ENCODE data around the gene GPR139. TPM values are rescaled to one million over a fixed set of nuclear protein-coding genes. Genes with fewer than 3 reads are reported as not detected.

The GPR139 gene
- total RNA-seq, 1 experiment from 2014 or later, result 0.22 TPM

GRCh38 chr16:20002936-20003335 lies 70.8 kb downstream of the GPR139 start:
- Histone ChIP-seq H2AFZ (ENCODE audit: low read length) (no peak overlapping the region), H3K23ac (ENCODE audit: insufficient read length, low read depth, low read length) (no peak overlapping the region), H3K4ac (ENCODE audit: low read depth, low read length) (no peak overlapping the region), H2BK12ac (ENCODE audit: insufficient read length, low read depth, low read length) (no peak overlapping the region), H4K91ac (ENCODE audit: insufficient read length, low read depth, low read length) (no peak overlapping the region), H4K5ac (ENCODE audit: insufficient read length, low read depth, low read length) (no peak overlapping the region), H2BK120ac (ENCODE audit: low read depth, low read length, poor library complexity, severe bottlenecking) (no peak overlapping the region), H3K9ac (ENCODE audit: extremely low read depth, insufficient read length, low read length) (no peak overlapping the region), H2AK5ac (ENCODE audit: insufficient read length, low read length) (no peak overlapping the region), H3K4me1 (ENCODE audit: insufficient read depth, low read length) (no peaks in the 10 kb centered on the region), H3K56ac (ENCODE audit: insufficient read length, low read depth, low read length) (no peak overlapping the region), H3K79me2 (ENCODE audit: insufficient read depth, low read length) (no peaks in the 10 kb centered on the region), H4K20me1 (ENCODE audit: control insufficient read depth, insufficient read depth, insufficient read length) (no peaks in the 10 kb centered on the region), H3K79me1 (ENCODE audit: insufficient read depth, low read depth, low read length, poor library complexity, severe bottlenecking) (no peaks in the 10 kb centered on the region), H3K27ac (ENCODE audit: insufficient read length, low read depth, low read length) (no peak overlapping the region), H3K14ac (ENCODE audit: insufficient read depth, low read length) (no peak overlapping the region), H2BK5ac (ENCODE audit: insufficient read length, low read length) (no peak overlapping the region), H4K8ac (replicated peaks; ENCODE audit: insufficient read length, low read depth, low read length) (no peak overlapping the region), H3K9me3 (ENCODE audit: control insufficient read depth, low read depth, low read length) (no peaks in the 10 kb centered on the region), H3K27me3 (ENCODE audit: insufficient read depth, low read length) (no peaks in the 10 kb centered on the region), H2BK20ac (ENCODE audit: low read depth, low read length, poor library complexity, severe bottlenecking) (no peak overlapping the region), H3K18ac (ENCODE audit: insufficient read length, low read depth, low read length) (no peak overlapping the region), H3K23me2 (ENCODE audit: insufficient read length, low read depth, low read length, poor library complexity, severe bottlenecking) (no peaks in the 10 kb centered on the region), H3K4me2 (ENCODE audit: insufficient read depth, insufficient read length, low read length) (no peak overlapping the region), H2BK15ac (ENCODE audit: low read depth, low read length) (no peak overlapping the region), H3T11ph (ENCODE audit: low read length) (no peak overlapping the region)
- no CpG with 5 or more reads among the region's 2 CpGs for WGBS (ENCODE audit: extremely low coverage, insufficient read length, low lambda C conversion rate)
- Mint-ChIP-seq H3K4me1 (peaks cover 4% of the 10 kb centered on the region in 2 experiments), H3K4me3 (no peak overlapping the region), H3K27ac (no peak overlapping the region), H3K36me3 (ENCODE audit: insufficient read depth in 1 of 3, low read depth in 3 of 3) (no peaks in the 10 kb centered on the region), H3K9me3 (no peaks in the 10 kb centered on the region), H3K27me3 (ENCODE audit: low read depth) (peaks cover 5% of the 10 kb centered on the region; the same call in 1 of the 2 replicates)
- no peak for TF ChIP-seq CTCF (conservative IDR thresholded peaks at IDR 0.05)
- DNase-seq, result no peak

Data from H9 (cell line).